Breast epithelium (tissue), 3 donors: Measurements from ENCODE around the gene SHMT2.

Experiments used
- POLR2A ChIP-seq: fragments of 450-650 bp; IDR thresholded peaks from one replicate; pipeline ENCODE4 v1.6.1; 2016; ENCODE audit warnings: antibody characterized with exemption, mild to moderate bottlenecking, moderate library complexity
- POLR2AphosphoS5 ChIP-seq, 3 donors: sonication (generic); formaldehyde crosslinking; IDR thresholded peaks; one replicate each; pipeline ENCODE4 v1.6.1; 2017; ENCODE audit warnings: antibody characterized with exemption in 3 of 3
- TF ChIP-seq, protein P1 (sequence below), 3 donors: fragments of 450-650 bp; IDR thresholded peaks; one replicate each; pipeline ENCODE4 v1.5.1; 2016 to 2017; ENCODE audit warnings: antibody characterized with exemption in 3 of 3, mild to moderate bottlenecking in 3 of 3, moderate library complexity in 3 of 3

- TF ChIP-seq, protein P1, sequence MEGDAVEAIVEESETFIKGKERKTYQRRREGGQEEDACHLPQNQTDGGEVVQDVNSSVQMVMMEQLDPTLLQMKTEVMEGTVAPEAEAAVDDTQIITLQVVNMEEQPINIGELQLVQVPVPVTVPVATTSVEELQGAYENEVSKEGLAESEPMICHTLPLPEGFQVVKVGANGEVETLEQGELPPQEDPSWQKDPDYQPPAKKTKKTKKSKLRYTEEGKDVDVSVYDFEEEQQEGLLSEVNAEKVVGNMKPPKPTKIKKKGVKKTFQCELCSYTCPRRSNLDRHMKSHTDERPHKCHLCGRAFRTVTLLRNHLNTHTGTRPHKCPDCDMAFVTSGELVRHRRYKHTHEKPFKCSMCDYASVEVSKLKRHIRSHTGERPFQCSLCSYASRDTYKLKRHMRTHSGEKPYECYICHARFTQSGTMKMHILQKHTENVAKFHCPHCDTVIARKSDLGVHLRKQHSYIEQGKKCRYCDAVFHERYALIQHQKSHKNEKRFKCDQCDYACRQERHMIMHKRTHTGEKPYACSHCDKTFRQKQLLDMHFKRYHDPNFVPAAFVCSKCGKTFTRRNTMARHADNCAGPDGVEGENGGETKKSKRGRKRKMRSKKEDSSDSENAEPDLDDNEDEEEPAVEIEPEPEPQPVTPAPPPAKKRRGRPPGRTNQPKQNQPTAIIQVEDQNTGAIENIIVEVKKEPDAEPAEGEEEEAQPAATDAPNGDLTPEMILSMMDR (IDR thresholded peaks at IDR 0.05), result no peak
- no peak for TF ChIP-seq POLR2AphosphoS5 (IDR thresholded peaks at IDR 0.05)
- no peak for TF ChIP-seq POLR2A
These were observed 43.0 kb downstream of the SHMT2 start for GRCh38 chr12:57272337-57273151.
